ENCODE measurements around the gene MT1G. TPM values are rescaled to one million over a fixed set of nuclear protein-coding genes. Genes with fewer than 3 reads are reported as not detected.

The MT1G gene
- total and polyA plus RNA-seq, 7 experiments from 2014 or later, result 1.2 to 36.1 TPM; not detected in 5

- Histone ChIP-seq H3K36me3 (ENCODE audit: control insufficient read depth in 2 of 3, insufficient read depth in 3 of 3, low read length in 3 of 3) (no peaks in the 10 kb centered on the region), H3K9me3 (ENCODE audit: control insufficient read depth in 2 of 3, low read length in 3 of 3) (no peaks in the 10 kb centered on the region), H3K27me3 (ENCODE audit: control insufficient read depth in 2 of 2, insufficient read depth in 2 of 2, low read length in 2 of 2) (peaks cover 0 to 8% of the 10 kb centered on the region in 2 donors), H3K27ac (ENCODE audit: low read depth, low read length) (no peak within 1 kb of the TSS), H3K4me1 (ENCODE audit: control insufficient read depth in 2 of 2, insufficient read depth in 2 of 2, low read length in 2 of 2) (no peaks in the 10 kb centered on the region), H3K4me3 (ENCODE audit: low read length) (no peak within 1 kb of the TSS)
- intact Hi-C loops (cut with micrococcal nuclease), result no loop called here
- no peak within 1 kb of the TSS for H3K4me3 Mint-ChIP-seq
- CTCF ChIA-PET, result no interaction called here
- DNase-seq (no peak), ATAC-seq (no peak)
- peaks cover 9 to 53% (median 16%) of the 10 kb centered on the region in 5 donors for H3K27me3 Mint-ChIP-seq
- H3K9me3 Mint-ChIP-seq, result no peaks in the 10 kb centered on the region
- POLR2A ChIA-PET, result no interaction called here
- H3K36me3 Mint-ChIP-seq, result no peaks in the 10 kb centered on the region
- H3K27ac Mint-ChIP-seq, result peak within 1 kb of the TSS in 1 of 9 donors; percentile 25
- no peaks in the 10 kb centered on the region for H3K4me1 Mint-ChIP-seq
These were observed 16.3 kb downstream of the MT1G start, which contains the start of gene MT1B for GRCh38 chr16:56651586-56651985. TSS of gene MT1B (plus strand) at chr16:56651886. CDS start at chr16:56651954, 68 bp downstream.

- H3K27me3 ChIP-seq (ENCODE audit: control insufficient read depth in 2 of 2, insufficient read depth in 2 of 2, low read length in 2 of 2), result peaks cover 0 to 8% of the 10 kb centered on the region in 2 donors
- H3K4me3 ChIP-seq (ENCODE audit: low read length), result no peak overlapping the region
- Mint-ChIP-seq H3K36me3 (no peaks in the 10 kb centered on the region), H3K9me3 (no peaks in the 10 kb centered on the region), H3K4me1 (peaks cover 0 to 3% (median 0%) of the 10 kb centered on the region in 7 donors), H3K4me3 (no peak overlapping the region), H3K27me3 (peaks cover 9 to 67% (median 17%) of the 10 kb centered on the region in 5 donors), H3K27ac (no peak overlapping the region)
- H3K27ac ChIP-seq (ENCODE audit: low read depth, low read length), result no peak overlapping the region
- ChIA-PET CTCF (no interaction called here), POLR2A (interaction anchor here (1.1 kb wide), 1 partner anchor 11 kb away, joined by 4 read pairs; no protein-coding TSS in a partner anchor)
- no peaks in the 10 kb centered on the region for H3K4me1 ChIP-seq (ENCODE audit: control insufficient read depth in 2 of 2, insufficient read depth in 2 of 2, low read length in 2 of 2)
- DNase-seq, result no peak
- intact Hi-C loops (cut with micrococcal nuclease), result no loop called here
- no peaks in the 10 kb centered on the region for H3K9me3 ChIP-seq (ENCODE audit: control insufficient read depth in 2 of 3, low read length in 3 of 3)
- no peaks in the 10 kb centered on the region for H3K36me3 ChIP-seq (ENCODE audit: control insufficient read depth in 2 of 3, insufficient read depth in 3 of 3, low read length in 3 of 3)
- ATAC-seq, result no peak
These were observed 18.0 kb downstream of the MT1G start for GRCh38 chr16:56649820-56650219.

- no peaks in the 10 kb centered on the region for H3K36me3 Mint-ChIP-seq
- ATAC-seq, result no peak
- peaks cover under 1 to 7% (median 4%) of the 10 kb centered on the region in 7 donors for H3K4me1 Mint-ChIP-seq
- DNase-seq, result no peak
- Histone ChIP-seq H3K4me3 (ENCODE audit: low read length) (no peak overlapping the region), H3K4me1 (ENCODE audit: control insufficient read depth in 2 of 2, insufficient read depth in 2 of 2, low read length in 2 of 2) (peaks cover 2% of the 10 kb centered on the region in 2 donors), H3K9me3 (ENCODE audit: control insufficient read depth in 2 of 3, low read length in 3 of 3) (no peaks in the 10 kb centered on the region), H3K27me3 (ENCODE audit: control insufficient read depth in 2 of 2, insufficient read depth in 2 of 2, low read length in 2 of 2) (peaks cover 0 to 8% of the 10 kb centered on the region in 2 donors), H3K36me3 (ENCODE audit: control insufficient read depth in 2 of 3, insufficient read depth in 3 of 3, low read length in 3 of 3) (no peaks in the 10 kb centered on the region), H3K27ac (ENCODE audit: low read depth, low read length) (no peak overlapping the region)
- peaks cover 9 to 69% (median 17%) of the 10 kb centered on the region in 5 donors for H3K27me3 Mint-ChIP-seq
- ChIA-PET CTCF (no interaction called here), POLR2A (interaction anchor here (1.1 kb wide), 1 partner anchor 10 kb away, joined by 4 read pairs; no protein-coding TSS in a partner anchor)
- no peak overlapping the region for H3K27ac Mint-ChIP-seq
- intact Hi-C loops (cut with micrococcal nuclease), result no loop called here
- H3K4me3 Mint-ChIP-seq, result no peak overlapping the region
- H3K9me3 Mint-ChIP-seq, result no peaks in the 10 kb centered on the region
These were observed 18.6 kb downstream of the MT1G start for GRCh38 chr16:56649271-56649670.

GRCh38 chr16:56647641-56648431, 20.0 kb downstream of the MT1G start:
- Mint-ChIP-seq H3K27ac (peak overlapping the region in 1 of 9 donors; percentile 62), H3K27me3 (peaks cover 9 to 73% (median 17%) of the 10 kb centered on the region in 5 donors), H3K9me3 (no peaks in the 10 kb centered on the region), H3K4me3 (no peak overlapping the region), H3K36me3 (no peaks in the 10 kb centered on the region), H3K4me1 (peaks cover 11 to 20% (median 16%) of the 10 kb centered on the region in 7 donors)
- H3K4me1 ChIP-seq (ENCODE audit: control insufficient read depth in 2 of 2, insufficient read depth in 2 of 2, low read length in 2 of 2), result peaks cover 11 to 15% of the 10 kb centered on the region in 2 donors
- ChIA-PET CTCF (no interaction called here), POLR2A (interaction anchor here (0.6 to 0.7 kb wide), 2 partner anchors 87 to 281 kb away, joined by 3 to 4 read pairs; no protein-coding TSS in a partner anchor)
- no peaks in the 10 kb centered on the region for H3K9me3 ChIP-seq (ENCODE audit: control insufficient read depth in 2 of 3, low read length in 3 of 3)
- DNase-seq, result no peak
- H3K4me3 ChIP-seq (ENCODE audit: low read length), result no peak overlapping the region
- intact Hi-C loops (cut with micrococcal nuclease), result no loop called here
- no peaks in the 10 kb centered on the region for H3K36me3 ChIP-seq (ENCODE audit: control insufficient read depth in 2 of 3, insufficient read depth in 3 of 3, low read length in 3 of 3)
- no peak overlapping the region for H3K27ac ChIP-seq (ENCODE audit: low read depth, low read length)
- peaks cover 0 to 8% of the 10 kb centered on the region in 2 donors for H3K27me3 ChIP-seq (ENCODE audit: control insufficient read depth in 2 of 2, insufficient read depth in 2 of 2, low read length in 2 of 2)
- ATAC-seq, result no peak

- Histone ChIP-seq H3K36me3 (ENCODE audit: control insufficient read depth in 2 of 3, insufficient read depth in 3 of 3, low read length in 3 of 3) (no peaks in the 10 kb centered on the region), H3K4me3 (ENCODE audit: low read length) (no peak overlapping the region), H3K4me1 (ENCODE audit: control insufficient read depth in 2 of 2, insufficient read depth in 2 of 2, low read length in 2 of 2) (peaks cover 11 to 16% of the 10 kb centered on the region in 2 donors), H3K27ac (ENCODE audit: low read depth, low read length) (no peak overlapping the region), H3K9me3 (ENCODE audit: control insufficient read depth in 2 of 3, low read length in 3 of 3) (no peaks in the 10 kb centered on the region), H3K27me3 (ENCODE audit: control insufficient read depth in 2 of 2, insufficient read depth in 2 of 2, low read length in 2 of 2) (peaks cover 0 to 8% of the 10 kb centered on the region in 2 donors)
- Mint-ChIP-seq H3K4me3 (no peak overlapping the region), H3K27me3 (peaks cover 8 to 72% (median 14%) of the 10 kb centered on the region in 5 donors), H3K4me1 (peaks cover 15 to 28% (median 23%) of the 10 kb centered on the region in 7 donors), H3K36me3 (no peaks in the 10 kb centered on the region), H3K9me3 (no peaks in the 10 kb centered on the region), H3K27ac (no peak overlapping the region)
- intact Hi-C loops (cut with micrococcal nuclease), result no loop called here
- CTCF ChIA-PET, result interaction anchor here (0.7 to 1.0 kb wide), 3 partner anchors 8 to 19 kb away, joined by 3 to 4 read pairs (median 4); no protein-coding TSS in a partner anchor
- no peak for DNase-seq
- POLR2A ChIA-PET, result interaction anchor here (0.6 kb wide), 1 partner anchor 12 kb away, joined by 3 read pairs; the partner anchor contains the start of gene MT1F
- ATAC-seq, result no peak
These were observed 22.0 kb downstream of the MT1G start for GRCh38 chr16:56645838-56646237.

GRCh38 chr16:56645311-56645710, 22.6 kb downstream of the MT1G start:
- ATAC-seq (no peak), DNase-seq (no peak)
- peaks cover 10 to 77% (median 20%) of the 10 kb centered on the region in 5 donors for H3K27me3 Mint-ChIP-seq
- CTCF ChIA-PET, result interaction anchor here (0.7 kb wide), 1 partner anchor 19 kb away, joined by 4 read pairs; no protein-coding TSS in a partner anchor
- H3K36me3 Mint-ChIP-seq, result no peaks in the 10 kb centered on the region
- Histone ChIP-seq H3K27ac (ENCODE audit: low read depth, low read length) (no peak overlapping the region), H3K4me3 (ENCODE audit: low read length) (no peak overlapping the region), H3K36me3 (ENCODE audit: control insufficient read depth in 2 of 3, insufficient read depth in 3 of 3, low read length in 3 of 3) (no peaks in the 10 kb centered on the region), H3K27me3 (ENCODE audit: control insufficient read depth in 2 of 2, insufficient read depth in 2 of 2, low read length in 2 of 2) (peaks cover 0 to 8% of the 10 kb centered on the region in 2 donors), H3K9me3 (ENCODE audit: control insufficient read depth in 2 of 3, low read length in 3 of 3) (no peaks in the 10 kb centered on the region), H3K4me1 (ENCODE audit: control insufficient read depth in 2 of 2, insufficient read depth in 2 of 2, low read length in 2 of 2) (peaks cover 11 to 16% of the 10 kb centered on the region in 2 donors)
- intact Hi-C loops (cut with micrococcal nuclease), result no loop called here
- no peak overlapping the region for H3K4me3 Mint-ChIP-seq
- POLR2A ChIA-PET, result no interaction called here
- peaks cover 0 to 2% (median 0%) of the 10 kb centered on the region in 11 donors for H3K9me3 Mint-ChIP-seq
- peaks cover 15 to 28% (median 23%) of the 10 kb centered on the region in 7 donors for H3K4me1 Mint-ChIP-seq
- H3K27ac Mint-ChIP-seq, result no peak overlapping the region
